ENCODE results near the gene FOXL1.
A peak's percentile ranks its signal among the peaks of the same experiment; 100 is the strongest.

FOXL1 gene

DNA sequence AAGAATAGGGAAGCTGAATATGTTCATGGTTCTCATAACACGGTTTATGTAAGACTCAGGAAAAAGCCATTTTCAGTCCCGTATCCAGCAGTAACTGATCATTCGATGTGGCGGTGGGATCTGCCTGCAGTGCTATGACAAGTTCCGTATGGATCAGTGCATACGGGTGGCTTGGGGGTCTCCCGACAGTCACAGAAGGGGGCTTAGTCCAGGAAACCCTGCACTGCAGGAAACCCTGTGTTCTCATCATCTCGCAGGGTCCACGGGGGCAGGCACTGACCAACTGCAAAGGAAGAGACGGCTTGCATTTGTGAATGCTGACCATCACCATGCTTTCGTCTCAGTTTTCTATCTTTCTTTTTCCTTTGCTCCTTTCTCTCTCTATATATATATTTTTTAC, 31.1 kb upstream of the FOXL1 start:
- H3K4me3 ChIP-seq (ENCODE audit: low read depth, low read length): no peak overlapping the region

DNA sequence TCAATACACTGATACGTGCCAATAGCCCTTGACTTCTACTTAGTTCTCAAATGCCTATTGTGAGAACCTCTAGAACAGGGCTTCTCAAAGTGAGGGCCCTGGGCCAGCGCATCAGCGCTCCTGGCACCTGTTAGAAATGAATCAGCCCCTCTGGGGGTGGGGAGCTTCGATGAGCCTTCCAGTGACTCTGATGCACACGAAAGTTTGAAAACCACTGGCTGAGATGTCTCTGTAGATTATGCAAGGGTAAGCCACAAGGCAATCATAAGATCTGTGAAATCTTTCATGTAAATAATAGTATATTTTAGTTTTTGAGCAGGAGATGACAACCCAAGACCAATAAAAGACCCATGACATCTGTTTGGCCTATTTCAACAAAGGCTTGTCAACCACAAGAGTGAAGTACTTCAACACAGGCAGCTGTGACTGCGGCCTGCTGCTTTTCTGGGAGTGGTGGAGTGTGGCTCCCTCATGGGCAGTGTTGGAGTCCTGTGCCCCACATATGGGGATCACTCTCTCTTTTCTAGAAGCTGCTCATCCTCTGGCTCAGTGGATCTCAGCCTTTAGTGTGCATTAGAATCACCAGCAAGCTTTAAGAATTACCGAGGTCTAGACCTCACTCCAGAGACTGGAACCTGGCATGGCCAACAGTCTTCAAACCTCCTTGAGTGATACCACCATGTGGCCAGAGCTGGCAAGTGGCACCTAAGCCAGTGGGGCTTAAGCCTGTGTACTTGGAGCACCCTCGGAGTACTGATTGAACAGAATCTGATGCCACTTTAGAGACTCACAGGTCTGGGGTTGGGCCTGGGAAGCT, 29.1 kb upstream of the FOXL1 start:
- H3K4me3 ChIP-seq (ENCODE audit: low read depth, low read length): no peak overlapping the region

DNA sequence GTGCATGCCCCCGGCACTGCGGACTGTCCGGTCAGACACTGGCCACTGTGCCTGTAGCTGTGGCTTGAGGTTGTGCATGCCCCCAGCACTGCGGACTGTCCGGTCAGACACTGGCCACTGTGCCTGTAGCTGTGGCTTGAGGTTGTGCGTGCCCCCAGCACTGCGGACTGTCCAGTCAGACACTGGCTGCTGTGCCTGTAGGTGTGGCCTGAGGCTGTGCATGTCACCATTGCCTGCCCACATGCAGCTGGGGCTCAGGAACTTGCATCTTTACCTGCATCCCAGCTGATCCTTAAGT, 28.5 kb upstream of the FOXL1 start:
- H3K4me3 ChIP-seq (ENCODE audit: low read depth, low read length): no peak overlapping the region

DNA sequence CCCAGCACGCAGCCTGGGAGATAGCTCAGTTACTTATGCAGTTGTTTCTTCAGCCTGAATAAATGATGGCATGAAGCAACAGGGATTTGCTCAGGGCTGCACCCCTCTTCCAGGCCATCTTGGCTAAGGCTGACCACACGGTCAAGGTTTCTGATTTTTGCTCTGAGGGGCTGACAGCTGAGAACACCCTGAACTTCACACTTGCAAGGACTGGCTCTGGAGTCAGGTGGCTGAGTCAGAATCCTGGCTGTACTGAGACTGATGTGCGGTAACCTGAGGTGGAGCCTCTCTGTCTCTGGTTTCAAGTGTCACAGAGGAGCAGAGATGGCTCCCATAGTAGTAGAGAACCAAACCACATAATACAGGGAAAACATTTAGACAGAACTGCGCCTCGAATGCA, 28.1 kb upstream of the FOXL1 start:
- H3K4me3 ChIP-seq (ENCODE audit: low read depth, low read length): no peak overlapping the region

DNA sequence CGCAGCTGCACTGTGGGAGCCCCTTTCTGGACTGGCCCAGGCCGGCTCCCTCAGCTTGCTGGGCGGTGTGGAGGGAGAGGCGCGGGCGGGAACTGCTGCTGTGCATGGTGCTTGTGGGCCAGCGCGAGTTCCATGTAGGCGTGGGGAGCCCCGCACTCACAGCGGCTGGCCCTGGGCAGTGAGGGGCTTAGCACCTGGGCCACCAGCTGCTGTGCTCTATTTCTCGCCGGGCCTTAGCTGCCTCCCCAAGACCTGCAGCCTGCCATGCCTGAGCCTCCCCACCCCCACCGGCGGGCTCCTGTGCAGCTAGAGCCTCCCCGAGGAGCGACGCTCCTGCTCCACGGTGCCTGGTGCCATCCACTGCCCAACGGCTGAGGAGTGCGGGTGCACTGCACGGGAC, 25.0 kb upstream of the FOXL1 start:
- no peak overlapping the region for H3K4me3 ChIP-seq (ENCODE audit: low read depth, low read length)

DNA sequence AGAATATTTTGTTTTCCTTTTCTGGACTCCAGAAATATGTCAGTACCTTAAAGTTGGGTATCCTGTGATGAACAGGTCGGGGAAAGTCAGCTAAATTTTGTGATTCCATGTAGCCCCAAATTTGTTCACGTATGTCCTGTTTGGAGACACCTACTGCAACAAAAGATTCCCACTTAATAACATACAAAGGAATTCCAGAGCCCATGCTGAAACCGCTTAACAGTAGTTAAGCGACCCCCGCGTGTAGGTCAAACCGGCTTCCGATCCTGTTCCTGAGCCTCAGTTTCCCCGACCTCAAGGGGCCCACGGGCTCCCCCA, 23.8 kb upstream of the FOXL1 start:
- peak overlapping the region; percentile 37 for H3K4me3 ChIP-seq (ENCODE audit: low read depth, low read length)

DNA sequence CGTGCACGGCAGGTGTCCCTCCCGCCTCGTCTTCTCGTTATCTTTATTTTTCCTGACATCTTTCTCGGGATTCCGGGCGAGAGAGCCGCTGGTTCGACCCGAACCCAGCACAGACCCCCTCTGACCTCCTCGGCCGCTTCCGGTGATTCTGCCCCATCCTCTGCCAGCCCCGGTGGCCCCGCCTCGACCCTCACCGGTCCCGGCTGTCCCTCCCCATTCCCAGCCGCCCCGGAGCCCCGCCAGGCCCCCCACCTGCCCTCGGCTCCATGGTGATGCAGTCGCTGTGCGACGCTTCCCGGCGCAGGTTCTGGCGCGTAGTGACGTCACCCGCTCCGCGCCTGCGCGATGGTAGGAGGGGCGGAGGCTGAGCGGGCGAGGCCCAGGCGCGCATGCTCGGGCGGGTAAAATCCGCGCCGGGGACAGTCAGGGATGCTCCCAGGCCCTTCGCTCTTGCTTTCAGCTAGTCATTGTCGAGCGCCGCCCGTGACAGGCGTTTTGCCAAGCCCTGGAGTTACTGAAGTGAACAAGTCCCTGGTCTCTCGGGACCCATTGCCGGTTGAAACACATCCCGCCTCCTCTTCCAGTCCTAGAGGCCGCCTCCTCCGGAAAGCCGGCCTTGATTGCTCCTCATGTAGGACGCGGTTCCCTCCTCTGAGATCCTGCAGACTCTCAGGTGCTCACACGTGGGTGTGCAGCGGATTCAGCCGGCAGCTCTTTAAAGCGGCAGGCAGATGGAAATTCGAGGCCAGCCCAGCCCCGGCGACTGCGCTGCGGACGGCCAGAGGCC, 23.2 kb upstream of the FOXL1 start, which contains the start of gene MTHFSD:
MTHFSD (minus strand) TSS at position 319 of the 787 bp plus-strand sequence; CDS start at position 268, 51 bp downstream.
- peak within 1 kb of the TSS; percentile 37 for H3K4me3 ChIP-seq (ENCODE audit: low read depth, low read length)

DNA sequence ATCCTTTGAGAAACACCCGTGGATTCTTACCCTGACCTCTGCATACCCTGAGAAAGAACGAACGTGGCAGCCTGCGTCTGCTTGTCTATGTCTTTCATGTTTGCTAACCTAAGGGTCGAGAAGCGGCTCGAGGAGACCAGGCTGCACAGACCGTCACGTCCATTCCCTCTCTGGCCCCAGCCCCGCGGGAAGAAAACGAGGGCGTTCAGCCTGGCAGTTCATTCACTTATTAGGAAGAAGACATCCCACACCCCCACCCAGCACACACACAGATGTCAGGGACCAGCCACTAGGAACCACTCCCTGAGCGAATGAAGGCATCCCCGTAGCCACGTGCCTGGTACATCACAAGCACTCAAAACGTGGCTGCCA, 22.7 kb upstream of the FOXL1 start:
- H3K4me3 ChIP-seq (ENCODE audit: low read depth, low read length): peak overlapping the region; percentile 37

DNA sequence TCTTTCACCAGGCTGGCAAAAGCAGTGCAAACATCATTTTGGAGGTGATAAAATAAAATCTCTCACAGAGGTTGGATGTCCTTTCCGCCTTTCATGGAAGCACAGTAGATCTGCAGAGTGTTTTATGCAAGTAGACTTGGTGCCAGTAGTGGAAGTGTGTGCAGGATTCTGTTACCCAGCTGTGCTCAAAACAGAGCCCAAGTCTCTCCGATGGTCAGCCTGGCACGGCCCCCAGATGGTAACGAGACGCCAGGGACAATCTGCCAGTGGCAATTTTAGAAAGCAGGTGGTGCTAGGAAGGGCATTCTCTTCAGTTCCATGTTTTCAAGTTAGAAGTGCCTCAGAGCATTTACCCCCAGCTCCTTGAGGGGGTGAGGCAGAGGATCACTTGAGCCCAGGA, 21.8 kb upstream of the FOXL1 start:
- H3K4me3 ChIP-seq (ENCODE audit: low read depth, low read length): no peak overlapping the region

DNA sequence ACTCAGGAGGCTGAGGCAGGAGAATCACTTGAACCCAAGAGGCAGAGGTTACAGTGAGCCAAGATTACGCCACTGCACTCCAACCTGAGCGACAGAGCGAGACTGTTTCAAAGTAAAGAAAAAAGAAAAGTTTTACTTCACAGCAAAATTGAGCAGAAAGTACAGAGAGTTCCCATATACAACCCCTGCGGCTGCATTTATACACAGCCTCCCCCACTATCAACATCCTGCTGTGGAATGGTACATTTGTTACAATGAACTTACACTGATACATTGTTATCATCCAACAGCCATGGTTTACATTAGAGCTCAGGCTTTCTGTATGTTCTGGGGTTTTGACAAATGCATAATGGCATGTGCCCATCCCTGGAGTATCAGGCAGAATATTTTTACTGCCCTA, 20.8 kb upstream of the FOXL1 start:
- H3K4me3 ChIP-seq (ENCODE audit: low read depth, low read length): no peak overlapping the region

DNA sequence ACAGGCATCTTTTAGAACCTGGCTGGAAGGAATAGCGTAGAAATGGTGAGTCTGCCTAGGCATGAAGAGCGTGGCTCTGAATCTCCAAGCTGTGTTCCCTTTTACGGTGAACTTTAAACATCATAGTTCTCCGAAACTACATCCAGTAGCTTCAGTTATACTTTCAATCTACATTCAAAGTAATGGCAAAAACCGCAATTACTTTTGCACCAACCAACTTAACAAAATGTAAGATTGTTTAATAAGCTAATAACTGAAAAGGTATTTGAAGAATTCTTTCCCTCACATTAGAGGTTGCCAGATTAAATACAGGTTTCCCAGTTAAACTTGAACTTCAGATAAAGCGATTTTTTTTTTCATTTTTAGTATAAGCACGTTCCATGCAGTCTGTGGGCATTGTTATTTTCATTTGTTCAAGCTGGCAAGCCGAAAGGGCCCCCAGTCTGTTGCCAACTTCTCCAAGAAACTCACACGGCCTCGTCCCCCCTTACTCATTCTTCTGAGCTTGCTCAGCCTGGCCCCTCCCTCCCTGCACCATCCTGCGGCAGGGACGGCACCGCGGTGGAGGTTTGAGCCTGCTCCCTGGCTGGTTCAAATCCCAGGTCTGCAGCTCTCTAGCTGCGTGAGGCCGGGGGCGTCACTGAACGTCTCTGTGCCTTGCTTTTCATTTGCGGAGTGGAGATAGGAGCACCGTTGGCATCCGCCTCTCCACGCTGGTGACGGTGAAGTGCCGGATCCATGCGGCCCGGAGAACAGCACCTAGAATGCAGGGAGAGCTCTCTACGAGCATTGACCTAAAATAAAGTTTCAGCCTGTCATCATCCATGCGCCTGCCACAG, 19.8 kb upstream of the FOXL1 start:
- no peak overlapping the region for H3K4me3 ChIP-seq (ENCODE audit: low read depth, low read length)

DNA sequence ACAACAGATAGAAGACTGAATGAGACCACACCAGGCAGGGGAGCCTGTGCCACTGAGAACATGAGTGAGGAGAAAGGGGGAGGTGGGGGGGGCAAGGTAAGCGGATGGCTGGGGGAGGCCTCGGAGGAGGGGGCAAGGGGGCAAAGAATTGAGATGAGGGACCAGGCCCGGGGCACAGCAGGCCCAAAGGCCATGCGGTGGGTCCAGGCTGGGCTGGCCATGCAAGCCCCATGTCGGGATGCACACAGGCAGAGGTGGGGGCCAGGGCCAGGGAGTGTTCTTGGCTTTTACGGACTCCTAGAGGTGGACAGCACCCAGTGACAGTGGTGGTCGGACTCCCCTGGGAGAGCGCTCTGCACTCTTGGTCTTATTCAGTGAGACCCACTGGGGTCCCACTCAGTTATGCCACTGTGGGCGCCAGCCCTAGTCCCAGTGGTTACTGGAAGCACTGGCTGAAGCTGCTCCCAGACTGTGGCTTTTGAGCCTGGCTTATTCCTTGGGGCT, 18.5 kb upstream of the FOXL1 start:
- no peak overlapping the region for H3K4me3 ChIP-seq (ENCODE audit: low read depth, low read length)

DNA sequence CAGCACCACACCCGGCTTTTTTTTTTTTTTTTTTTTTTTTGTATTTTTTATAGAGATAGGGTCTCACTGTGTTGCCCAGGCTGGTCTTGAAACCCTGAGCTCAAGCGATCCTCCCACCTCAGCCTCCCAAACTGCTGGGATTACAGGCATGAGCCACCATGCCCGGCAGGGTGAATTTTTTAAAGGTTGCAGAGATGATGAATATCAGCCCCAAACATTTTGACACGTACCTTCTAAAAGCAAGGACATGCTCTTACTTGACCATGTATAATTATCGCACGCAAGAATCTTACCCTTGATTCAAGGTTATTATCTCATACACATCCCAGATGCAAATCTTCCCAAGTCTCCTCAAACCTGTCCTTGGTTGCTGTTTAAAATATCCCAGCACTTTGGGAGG, 16.0 kb upstream of the FOXL1 start:
- H3K4me3 ChIP-seq (ENCODE audit: low read depth, low read length): no peak overlapping the region

DNA sequence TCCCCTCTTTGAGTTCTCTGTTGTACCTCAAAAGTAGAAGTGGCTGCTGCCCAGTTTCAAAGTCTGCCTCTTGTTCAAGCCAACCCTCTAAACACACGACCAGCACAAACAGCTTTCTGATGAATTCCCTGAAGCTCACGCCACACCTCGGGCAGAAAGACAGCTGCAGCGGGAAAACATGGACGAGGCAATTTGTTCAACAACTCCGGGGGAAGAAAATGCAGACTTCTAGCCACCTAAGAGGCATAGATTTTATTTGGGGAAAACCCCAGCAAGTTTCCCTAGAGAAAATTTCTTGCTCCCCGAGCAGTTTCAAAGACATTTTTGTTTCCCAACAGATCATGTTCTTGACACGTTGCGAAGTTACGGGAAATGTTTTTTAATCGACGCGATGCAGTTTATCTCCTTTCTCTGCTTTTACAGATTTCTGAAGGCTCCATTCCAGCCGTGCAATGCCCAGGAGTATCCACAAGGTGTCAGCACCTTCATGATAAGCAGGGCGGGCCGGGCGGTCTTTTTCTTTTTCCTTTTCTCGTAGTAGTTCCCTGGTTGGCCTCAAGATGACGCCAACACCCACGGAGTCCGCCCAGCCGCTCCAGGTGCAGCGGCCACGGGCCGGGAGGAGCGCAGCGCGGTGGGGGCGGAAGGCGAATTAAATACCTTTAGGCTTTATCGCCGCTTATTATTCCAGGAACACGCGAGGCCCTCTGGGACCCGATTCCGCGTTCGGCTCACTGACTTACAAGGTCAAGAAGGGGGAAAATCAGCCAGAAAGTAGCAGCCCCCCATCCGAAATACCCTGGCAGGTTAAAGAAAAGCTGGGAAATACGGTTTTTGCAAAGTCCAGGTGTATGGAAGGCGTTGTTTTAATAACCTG, 14.6 kb upstream of the FOXL1 start:
- no peak overlapping the region for H3K4me3 ChIP-seq (ENCODE audit: low read depth, low read length)

DNA sequence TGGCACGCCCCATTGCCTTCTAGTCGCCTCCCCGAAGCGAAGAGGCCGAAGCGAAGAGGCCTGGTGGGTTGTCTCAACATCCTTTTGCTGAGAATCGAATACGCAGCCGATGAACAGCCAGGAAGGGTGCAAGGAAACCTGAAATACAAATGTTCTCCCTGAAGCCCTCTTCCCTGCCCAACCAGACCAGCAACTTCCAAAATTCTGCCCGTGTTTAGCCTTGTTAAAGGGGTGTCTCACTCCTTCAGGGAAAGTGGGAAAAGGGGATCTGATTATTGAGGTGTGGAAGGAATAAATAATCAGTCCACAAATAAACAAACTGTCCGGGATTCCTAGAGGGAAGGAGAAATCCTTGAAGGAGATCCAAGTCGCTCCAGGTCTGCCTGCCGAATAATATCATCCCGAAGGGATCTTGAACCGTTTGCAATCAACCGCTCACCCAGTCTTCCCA, 13.1 kb upstream of the FOXL1 start:
- H3K4me3 ChIP-seq (ENCODE audit: low read depth, low read length): no peak overlapping the region

DNA sequence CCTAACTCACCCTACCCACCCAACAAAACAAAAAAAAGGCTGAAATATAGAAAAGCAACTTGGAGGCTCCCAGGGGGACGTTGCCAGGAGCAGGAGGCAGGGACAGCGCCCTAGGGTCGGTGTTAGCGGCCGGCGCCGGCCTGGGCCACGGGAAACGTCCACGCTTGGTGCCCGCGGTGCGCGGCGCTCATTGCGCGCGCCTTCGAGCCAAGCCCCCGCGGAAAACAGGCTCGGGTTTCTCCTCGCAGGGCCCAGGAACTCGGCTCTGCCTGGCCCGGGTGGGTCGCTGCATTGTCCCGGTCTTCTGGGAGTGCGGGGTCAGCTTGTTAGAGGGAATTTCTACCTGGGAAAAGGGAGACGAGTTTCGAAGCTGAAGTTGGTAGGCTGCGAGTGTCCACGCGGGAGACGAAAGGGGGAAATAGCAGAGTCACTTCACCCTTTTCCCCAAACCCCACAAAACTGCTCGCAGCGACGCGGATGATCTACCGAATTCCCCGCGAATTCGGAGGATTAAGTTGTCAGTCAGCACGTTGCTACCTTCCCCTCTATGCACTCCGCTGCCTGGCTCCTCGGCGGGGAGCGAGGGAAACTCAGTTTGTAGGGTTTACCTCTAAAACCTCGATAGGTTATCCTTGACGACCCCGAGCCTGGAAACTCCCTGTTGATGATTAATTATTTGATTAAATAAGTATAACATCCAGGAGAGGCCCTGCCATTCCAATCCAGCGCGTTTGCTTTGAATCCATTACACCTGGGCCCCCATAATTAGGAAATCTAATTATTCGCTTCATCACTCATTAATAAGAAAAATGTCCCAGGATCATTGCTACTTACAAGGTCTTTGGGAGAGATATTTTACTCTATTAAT, 12.5 kb upstream of the FOXL1 start:
- no peak overlapping the region for H3K4me3 ChIP-seq (ENCODE audit: low read depth, low read length)

DNA sequence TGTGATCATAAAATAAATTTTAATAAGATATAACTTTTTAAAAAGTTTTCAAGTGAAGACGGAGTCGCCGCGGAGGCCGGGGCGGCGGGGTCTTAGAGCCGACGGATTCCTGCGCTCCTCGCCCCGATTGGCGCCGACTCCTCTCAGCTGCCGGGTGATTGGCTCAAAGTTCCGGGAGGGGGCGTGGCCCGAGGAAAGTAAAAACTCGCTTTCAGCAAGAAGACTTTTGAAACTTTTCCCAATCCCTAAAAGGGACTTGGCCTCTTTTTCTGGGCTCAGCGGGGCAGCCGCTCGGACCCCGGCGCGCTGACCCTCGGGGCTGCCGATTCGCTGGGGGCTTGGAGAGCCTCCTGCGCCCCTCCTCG, 11.8 kb upstream of the FOXL1 start, which contains the start of gene FOXC2:
FOXC2 (plus strand) TSS at position 229 of the 365 bp plus-strand sequence. CDS start 507 bp downstream, outside the sequence.
- peak within 1 kb of the TSS; percentile 13 for H3K4me3 ChIP-seq (ENCODE audit: low read depth, low read length)

DNA sequence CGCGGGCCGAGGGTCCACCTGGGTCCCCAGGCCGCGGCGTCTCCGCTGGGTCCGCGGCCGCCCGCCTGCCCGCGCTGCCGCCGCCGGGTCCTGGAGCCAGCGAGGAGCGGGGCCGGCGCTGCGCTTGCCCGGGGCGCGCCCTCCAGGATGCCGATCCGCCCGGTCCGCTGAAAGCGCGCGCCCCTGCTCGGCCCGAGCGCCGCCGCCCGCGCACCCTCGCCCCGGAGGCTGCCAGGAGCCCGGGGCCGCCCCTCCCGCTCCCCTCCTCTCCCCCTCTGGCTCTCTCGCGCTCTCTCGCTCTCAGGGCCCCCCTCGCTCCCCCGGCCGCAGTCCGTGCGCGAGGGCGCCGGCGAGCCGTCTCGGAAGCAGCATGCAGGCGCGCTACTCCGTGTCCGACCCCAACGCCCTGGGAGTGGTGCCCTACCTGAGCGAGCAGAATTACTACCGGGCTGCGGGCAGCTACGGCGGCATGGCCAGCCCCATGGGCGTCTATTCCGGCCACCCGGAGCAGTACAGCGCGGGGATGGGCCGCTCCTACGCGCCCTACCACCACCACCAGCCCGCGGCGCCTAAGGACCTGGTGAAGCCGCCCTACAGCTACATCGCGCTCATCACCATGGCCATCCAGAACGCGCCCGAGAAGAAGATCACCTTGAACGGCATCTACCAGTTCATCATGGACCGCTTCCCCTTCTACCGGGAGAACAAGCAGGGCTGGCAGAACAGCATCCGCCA, 11.2 kb upstream of the FOXL1 start:
- H3K4me3 ChIP-seq (ENCODE audit: low read depth, low read length): peak overlapping the region; percentile 13

Measured in iPS-11a (cell line).